Cardiac septum (tissue), 1 donor: ENCODE measurements around the gene RCAN2. TPM values are rescaled to one million over a fixed set of nuclear protein-coding genes. Genes with fewer than 3 reads are reported as not detected.

ENCODE experiments used
- DNase-seq: peaks from one replicate; pipeline ENCODE4 v3.0.0-alpha.2; 2020; ENCODE audit warnings: low spot score
- intact Hi-C: fragments of 100-400 bp; cut with DNase I; formaldehyde crosslinking; loops from one replicate; pipeline ENCODE4 v1.14.0; 2022
- total RNA-seq: library from RNA; stranded (reverse); fragmentation: NEBNext Ultra II Directional; extraction: Animal tissue kit (Norgen Biotek cat#: 25700); gene quantifications from one replicate; pipeline ENCODE4 v1.2.1, GENCODE V29; 2021
- donor health status: DM: no; HTN: no; CAD: no.

The RCAN2 gene
- total RNA-seq, 1 donor from 2014 or later = 281 TPM

DNA sequence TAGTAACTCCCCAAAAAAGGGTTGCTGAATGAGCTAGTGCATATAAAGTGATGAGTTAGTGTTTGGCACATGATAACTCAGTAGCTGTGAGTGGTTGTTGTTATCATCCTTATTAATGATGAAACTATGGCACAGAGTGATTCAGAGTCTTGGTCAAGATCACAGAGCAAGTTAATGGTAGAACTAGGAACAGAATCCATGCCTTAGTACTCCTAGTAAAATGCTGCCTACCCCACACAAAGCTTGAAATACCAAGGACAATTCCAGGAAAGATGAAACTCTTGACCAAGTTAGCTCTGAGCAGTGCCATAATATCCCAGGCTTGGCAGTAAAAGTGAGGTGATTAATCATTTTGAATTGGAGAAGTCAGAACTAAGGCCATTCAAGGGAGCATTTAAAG, 211.4 kb downstream of the RCAN2 start:
- intact Hi-C loops = no loop called here
- no peak for DNase-seq

DNA sequence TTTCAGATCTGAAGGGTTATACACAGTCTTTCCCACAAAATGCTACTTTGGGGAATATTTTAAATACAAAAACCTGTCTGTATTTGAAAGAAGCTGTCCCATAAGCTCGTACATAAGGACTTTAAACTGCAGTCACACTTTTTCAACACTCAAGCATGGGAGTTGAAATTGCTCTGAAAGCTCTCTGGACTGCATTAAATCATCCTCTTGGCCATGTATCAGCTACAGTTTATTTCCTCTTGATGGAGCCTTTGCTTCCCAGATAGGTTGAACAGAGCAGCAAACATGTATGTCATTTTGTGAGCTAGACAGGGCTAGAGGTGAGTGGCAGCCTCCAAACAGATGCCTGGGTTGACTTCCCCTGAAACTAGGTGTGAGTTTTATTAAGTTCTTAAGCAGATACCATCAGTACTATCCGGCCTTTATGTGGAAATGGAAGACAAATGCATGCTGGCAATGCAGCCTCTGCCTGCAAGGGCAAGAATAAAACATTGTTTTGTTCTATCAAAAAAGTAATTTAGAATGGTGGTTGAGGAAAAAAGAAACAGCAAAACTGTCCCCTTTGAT, 214.6 kb downstream of the RCAN2 start:
- intact Hi-C loops = no loop called here
- no peak for DNase-seq

DNA sequence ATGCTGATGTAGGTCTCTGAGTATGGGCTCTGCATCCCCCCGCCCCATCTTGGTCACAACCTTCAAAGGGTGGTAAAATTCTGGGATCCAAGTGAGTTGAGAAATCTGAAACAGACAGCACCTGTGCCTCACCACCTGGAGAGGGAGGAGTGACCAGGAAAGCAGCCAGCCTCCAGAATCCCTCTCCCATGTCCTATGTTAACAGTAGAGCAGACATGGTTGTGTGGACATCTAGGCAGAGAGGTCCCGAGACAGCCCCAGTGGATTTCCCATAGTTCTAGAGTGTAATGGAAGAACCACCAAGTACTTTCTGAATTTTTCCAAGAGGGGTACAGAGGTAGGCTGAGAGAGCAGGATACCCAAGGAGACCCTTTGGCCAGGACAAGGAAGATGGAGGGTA, 216.7 kb downstream of the RCAN2 start:
- no peak for DNase-seq
- intact Hi-C loops = no loop called here

DNA sequence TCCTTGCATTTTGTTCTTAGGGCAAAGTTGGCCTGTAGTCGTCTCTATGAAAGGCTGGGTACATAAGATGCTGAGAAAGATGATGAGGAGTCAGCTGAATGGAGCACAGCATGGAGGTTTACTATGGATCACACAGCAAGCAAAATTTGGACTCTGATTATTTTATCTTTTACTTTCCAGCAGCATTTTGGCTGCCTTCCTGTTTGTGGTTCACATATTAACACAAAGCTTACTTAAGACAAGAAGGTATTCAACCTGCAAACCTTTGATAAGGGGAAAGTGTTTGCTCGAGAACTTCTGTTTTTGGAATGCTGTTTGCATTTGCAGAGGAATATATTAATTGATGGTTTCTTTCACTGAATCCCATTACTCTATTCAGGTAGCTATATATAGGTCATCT, 217.3 kb downstream of the RCAN2 start:
- DNase-seq = no peak
- intact Hi-C loops = no loop called here

DNA sequence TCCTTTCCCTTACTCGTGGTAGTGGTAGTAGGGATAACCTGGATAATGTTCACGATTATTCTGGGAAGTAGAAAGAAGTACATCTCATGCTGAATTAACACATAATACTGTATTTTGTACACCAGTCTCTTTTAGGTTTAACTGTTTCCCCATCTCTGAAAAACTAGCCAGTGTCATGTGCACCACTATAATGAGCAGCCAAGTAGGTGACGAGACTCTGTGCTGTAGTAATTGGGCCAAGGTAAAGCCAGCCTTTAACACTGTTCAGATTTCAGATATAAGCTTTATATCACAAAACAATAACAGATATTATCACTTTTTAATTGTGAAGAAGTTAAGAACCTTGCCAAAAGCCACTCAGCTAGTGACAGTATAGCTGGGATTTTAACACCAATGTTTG, 219.5 kb downstream of the RCAN2 start:
- intact Hi-C loops = no loop called here
- no peak for DNase-seq

DNA sequence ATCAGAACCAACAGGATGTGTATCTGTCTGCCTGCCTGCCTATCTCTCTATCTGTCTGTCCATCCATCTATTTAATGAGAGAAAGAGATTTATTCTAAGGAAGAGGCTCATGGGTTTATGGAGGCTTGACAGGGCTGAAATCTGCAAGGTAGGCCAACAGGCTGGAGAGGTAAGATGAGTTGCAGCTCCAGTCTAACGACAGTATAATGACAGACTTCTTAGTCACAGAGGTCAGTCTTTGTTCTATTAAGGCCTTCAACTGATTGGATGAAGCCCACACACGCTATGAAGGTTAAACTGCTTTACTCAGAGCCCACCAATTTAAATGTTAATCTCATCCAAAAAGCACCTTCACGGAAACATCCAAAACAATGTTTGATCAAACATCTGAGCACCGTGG, 220.1 kb downstream of the RCAN2 start:
- intact Hi-C loops = no loop called here
- DNase-seq = no peak

DNA sequence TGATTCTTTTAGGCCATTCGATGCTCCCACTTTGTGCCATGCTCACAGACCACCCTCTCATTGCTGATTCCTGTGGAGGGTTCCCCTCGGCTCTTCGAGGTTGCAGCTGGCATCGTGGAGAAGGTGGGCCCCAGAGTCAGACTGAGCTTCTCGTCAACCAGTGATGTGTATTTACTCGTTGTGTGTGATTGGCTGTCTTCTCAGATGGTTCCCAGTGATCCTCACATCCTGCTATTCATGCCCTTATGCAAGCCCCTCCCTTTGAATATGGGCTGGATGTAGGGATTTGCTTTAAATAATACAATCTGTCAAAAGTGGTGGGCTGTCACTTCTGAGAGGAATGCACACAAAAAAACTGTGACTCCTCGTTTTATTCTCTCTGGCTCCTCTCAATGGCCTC, 220.9 kb downstream of the RCAN2 start:
- no peak for DNase-seq
- intact Hi-C loops = no loop called here

DNA sequence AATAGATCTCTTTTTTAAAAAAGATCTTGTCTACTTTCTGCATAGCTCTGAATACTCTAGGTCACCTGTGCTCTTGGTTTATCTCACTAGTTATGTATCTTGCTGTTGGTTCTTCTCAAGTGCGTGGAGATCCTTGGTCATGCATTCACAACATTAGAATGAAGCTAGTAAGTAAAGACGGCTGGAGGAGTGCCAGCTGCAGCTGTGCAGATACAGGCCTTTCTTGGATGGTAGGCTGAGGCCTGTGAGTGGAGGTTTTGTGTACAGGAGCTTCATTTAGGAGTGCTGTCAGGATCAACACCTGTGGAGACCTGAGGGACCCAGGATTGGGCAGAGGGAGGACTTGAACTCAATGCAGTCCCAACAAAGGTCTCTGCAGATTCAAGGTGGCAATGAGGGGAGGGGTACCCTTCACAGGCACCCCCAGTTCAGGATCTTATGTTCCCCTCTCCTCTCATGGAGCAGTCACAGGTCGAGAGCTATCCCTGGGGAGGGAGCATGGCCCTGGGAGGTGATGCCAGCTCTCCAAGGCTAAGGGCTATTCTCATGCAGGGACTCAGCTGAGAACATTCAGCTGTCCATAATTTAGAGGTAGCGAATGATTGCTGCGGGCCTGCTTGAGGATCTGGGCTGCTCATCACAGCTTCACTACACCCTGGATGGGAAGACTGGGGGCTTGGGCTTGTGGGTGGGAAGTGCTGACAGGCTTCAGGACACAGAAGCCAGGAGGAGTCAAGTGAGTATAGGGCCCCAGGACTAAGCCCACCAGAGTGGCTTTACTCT, 221.6 kb downstream of the RCAN2 start:
- no peak for DNase-seq
- intact Hi-C loops = no loop called here

DNA sequence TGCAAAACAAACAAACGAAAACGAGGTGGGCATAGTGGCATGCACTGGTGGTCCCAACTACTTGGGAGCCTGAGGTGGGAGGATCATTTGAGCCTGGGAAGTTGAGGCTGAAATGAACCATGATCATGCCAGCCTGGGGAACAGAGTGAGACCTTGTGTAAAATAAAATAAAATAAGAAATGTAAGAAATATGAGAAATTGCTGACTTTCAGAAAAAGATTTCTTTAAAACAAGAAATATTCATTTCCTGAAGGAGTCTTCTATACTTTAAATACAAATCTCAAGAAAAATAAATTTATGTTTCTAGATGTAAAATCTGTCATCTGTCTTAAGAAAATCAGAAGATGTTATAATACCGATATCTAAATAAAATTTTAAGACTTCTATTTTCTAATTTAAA, 223.7 kb downstream of the RCAN2 start:
- no peak for DNase-seq
- intact Hi-C loops = no loop called here

DNA sequence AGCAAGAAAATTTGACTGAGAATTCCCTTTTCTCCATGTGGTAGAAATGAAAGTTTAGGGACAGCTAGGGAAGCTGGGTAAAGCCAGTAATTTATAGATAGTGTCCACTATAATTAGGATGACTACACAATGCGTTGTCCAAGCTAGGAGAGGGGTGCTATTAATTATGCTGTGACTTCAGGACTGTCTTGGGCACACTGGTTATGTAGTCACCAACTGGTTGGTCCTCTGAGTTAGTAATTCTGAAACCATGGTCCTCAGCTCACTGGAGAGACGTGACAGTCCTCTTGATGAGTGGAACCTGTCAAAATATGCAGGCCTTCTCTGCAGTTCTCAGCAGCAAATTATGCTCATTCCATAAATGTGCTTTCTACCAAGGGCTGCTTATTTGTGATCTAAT, 225.9 kb downstream of the RCAN2 start:
- intact Hi-C loops = no loop called here
- DNase-seq = no peak

DNA sequence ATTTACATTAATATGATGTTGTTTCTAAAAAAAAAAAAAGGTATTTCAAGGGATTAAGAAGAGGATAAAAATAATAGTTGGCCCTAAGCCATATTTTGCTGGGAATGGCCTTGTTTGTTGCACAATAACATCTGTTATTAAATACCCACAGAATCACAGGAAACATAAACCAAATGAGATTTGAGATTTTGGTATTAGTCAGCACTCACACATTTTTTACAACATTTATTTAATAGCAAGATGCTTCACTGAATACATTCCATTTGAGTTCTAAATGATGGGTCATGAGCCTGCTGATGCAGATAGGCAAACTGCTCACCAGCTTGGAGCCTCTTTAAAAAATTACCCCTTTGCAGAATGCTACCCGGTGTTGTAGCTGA, 227.6 kb downstream of the RCAN2 start:
- intact Hi-C loops = no loop called here
- DNase-seq = no peak

DNA sequence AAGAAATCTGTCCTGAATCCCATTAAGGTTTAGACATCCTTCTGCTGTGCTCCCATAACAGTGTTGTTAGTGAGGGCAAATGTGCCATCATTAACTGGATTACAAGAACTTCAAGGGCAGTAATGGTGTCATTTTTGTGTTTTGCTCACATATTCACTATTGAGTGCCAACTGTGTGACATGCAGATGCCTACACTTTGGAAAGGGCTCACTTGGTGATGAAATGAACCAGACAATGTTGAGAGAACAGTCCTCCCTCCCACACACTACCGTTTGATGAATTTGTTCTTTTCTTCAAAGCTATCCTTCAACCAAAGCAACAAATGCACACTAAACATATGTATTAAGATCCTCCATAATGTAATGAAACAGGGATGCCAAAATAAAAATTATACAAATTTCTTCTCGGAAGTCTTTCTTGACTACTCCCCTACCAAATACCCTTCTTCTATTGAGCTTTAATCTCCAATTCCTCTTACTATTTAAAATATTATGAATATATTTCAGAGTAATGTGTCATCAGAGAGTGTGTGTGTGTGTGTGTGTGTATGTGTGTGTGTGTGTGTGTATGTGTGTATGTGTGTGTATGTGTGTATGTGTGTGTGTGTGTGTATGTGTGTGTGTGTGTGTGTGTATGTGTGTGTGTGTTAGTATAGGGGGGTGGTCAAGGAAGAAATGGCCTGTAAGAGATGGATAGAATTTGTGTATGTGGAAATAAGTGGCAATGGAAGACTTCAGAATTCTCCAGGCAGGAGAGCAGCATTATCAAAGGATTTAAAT, 228.1 kb downstream of the RCAN2 start:
- DNase-seq = no peak
- intact Hi-C loops = no loop called here

DNA sequence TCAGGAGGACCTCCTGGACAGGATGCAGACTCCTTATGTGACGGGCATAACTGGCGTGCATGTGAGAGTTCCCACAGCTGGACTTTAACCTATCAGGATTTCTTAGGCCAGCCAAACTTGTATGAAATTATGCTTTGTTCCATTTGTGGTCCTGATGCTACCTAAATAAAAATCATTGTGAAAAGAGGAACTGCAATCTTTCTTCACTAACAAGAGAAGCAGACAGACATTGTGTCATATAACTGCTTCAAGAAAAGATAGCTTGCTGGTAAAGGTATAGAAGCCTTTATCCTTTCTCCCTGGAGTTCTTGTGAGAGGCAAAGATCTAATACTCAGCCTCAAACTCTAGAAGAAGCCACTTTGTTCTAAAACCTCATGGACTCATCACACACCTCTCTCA, 233.0 kb downstream of the RCAN2 start:
- intact Hi-C loops = no loop called here
- no peak for DNase-seq

DNA sequence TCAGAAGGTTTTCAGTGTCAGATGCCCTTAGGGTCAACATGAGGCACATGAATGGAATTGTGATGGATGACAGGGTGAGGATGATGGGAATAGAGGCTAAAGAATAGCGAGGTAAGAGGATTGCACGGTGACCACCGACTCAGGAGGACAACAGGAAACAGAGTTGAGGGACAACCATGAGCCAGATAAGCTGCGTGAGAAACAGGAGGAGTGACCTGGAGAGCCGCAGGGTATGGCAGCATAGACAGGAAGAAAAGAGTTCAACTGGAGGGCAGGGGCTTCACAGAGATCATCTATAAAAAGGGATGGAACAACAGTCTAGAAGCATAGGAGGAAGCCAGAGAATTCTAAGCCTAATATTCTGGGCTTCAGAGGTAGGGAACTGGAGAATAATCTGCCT, 235.7 kb downstream of the RCAN2 start:
- intact Hi-C loops = no loop called here
- DNase-seq = no peak

DNA sequence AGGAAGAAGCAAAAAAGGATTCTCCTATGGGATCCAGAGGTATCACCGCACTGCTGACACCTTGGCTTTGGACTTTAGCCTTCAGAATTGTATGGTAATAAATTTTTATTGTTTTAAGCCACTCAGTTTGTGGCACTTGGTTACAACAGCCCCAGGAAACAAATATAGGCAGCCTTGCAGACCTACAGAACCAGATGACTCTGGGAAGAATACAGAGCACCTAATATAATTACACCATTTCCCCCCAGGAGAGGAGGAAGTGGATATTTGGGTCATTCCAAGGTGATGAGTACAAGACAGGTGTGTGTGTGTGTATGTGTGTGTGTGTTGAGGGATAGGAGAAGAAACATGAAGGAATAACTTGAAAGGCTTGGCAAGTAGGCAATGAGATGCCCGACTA, 236.3 kb downstream of the RCAN2 start:
- DNase-seq = no peak
- intact Hi-C loops = no loop called here

DNA sequence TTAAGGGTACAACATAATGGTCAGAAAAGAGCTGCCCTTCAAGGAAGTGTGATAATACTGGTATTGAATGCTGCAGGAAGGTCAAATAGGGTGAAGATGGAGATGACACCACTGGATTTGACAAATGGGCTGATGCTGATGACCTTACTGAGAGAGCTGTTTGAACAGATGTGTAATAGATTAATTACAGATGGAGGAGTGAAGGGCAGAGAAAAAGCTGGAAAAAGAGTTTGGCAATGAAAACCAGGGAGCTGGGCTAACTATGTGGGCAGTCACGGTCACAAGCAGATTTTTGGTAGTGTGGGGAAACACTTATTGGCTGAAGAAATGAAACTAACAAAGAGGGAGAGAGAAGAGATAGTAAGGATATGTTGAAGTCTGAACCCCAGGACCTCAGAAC, 236.9 kb downstream of the RCAN2 start:
- DNase-seq = no peak
- intact Hi-C loops = no loop called here

DNA sequence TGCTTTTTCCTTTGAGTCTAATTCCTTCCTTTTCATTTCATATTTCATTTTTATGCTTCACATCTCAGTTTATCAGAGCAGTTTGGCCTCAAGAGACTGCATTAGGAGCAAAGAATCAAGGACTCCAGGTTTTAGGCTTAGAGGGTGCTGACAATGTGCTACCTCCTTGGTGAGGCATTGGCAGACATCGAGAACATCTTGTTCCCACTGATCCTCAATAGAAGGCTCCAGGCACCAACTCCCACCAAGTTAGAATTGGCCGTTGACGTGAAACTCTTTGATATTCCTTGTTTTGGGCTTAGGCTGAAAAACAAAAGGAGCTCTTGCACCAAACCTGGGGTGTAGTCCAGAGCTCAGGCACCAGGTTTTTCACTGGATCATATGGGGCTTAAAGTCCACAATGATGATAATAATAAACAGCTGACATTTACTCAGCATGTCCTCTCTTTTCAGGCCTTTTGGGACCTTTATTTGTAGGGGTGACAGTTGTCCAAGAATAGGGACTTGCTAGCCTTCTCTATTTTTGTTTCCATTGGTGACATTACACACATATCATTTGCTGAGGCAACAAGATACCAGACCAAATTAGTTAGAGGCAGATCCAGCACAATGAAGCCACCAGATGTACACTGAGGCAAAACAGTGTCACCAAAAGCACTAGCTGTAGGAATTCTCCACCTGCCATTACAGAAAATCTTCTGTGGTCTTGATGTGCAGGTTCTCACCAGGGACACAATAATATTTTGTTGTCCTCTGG, 239.5 kb downstream of the RCAN2 start:
- intact Hi-C loops = no loop called here
- no peak for DNase-seq

DNA sequence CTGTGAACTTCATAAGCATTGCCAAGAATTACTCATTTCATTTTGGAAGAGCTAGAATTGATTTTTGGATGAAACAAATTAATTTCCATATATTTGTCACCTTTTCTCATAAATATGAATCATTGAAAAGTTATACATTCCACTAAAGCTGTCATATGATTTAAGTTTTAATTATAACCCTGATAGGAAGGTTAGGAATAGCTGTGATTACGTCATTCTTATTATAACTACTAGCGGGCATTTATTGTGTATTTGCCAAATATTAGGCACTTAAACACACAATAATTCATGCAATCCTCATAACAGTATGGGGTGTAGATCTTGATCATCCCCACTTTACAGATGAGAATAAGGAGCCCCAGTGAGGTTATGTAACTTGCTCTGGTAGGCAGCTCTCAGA, 243.1 kb downstream of the RCAN2 start:
- DNase-seq = no peak
- intact Hi-C loops = no loop called here

DNA sequence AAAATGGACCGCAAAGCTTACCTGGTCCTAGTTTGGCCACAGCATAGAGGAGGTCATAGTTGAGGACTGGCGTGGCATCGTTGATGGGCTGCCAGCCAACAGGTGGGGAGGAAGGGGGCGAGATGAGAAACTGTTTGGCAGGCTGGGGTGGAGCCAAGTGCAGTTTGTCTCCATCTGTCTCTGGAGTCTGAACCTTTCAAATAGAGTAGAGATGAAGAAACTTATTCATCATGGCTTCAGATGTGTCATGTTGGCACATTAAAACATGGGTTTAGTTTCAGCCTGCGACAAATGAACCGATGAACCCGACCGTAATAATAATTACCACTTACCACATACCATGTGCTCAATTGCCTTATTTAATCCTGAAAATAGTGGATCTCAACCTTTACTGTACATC, 244.5 kb downstream of the RCAN2 start:
- intact Hi-C loops = no loop called here
- DNase-seq = no peak

DNA sequence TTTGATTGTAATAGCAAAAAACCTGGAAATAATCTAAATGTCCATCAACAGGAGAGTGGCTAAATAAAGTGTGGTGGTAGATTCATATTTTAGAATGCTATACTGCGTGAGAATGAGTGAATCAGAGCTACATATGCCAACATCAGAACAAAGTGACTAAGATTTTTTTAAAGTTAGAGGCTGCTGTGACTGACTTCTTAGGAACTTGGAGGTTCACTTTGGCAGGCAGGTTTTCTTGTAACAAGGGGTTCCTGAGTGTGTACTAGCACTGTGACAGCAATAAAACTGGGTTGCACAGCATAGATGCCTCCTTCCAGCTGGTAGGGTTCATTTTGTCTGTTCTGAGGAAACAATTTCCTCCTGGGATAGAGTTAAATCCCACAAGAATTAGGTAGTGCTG, 245.2 kb downstream of the RCAN2 start:
- intact Hi-C loops = no loop called here
- DNase-seq = no peak
